ENCODE measurements around the gene CARD9.

GRCh38 chr9:136345281-136346156 lies 27.9 kb downstream of the CARD9 start:
- TF ChIP-seq CTCF (conservative IDR thresholded peaks at IDR 0.05 in 1 of 2, IDR thresholded peaks at IDR 0.05 in 1 of 2; ENCODE audit: low read depth in 1 of 2, low read length in 2 of 2): peak; percentile 46 to 51
- no peak for TF ChIP-seq EZH2 (IDR thresholded peaks at IDR 0.05; ENCODE audit: low read length, missing control alignments)

Measured in fibroblast of lung (primary cell).